HG02759 (cell line): ENCODE data around the gene ZNF607.

ENCODE experiments used
- ATAC-seq: cut with Tn5 transposase; IDR thresholded peaks from one replicate; pipeline ENCODE4 v1.9.1; 2021; ENCODE audit warnings: mild to moderate bottlenecking, moderate library complexity; ENCODE audit not compliant: unreplicated experiment

ZNF607 gene

GRCh38 chr19:37654118-37654517 is 65.4 kb downstream of the ZNF607 start:
- ATAC-seq: no peak
